Astrocyte (in vitro differentiated cells and primary cell): Measurements from ENCODE around the gene DPH2. TPM values are rescaled to one million over a fixed set of nuclear protein-coding genes. Genes with fewer than 3 reads are reported as not detected.

Experiments used
- DNase-seq: peaks from one replicate; pipeline ENCODE4 v3.0.0-alpha.2; 2010; ENCODE audit warnings: low read depth
- FAIRE-seq: peaks from 2 replicates; lab custom pipeline; 2011; peaks lifted over from hg19 to GRCh38; lab: Jason Lieb, UNC
- H2AFZ ChIP-seq: 2 replicates; pipeline ENCODE4 v1.6.0; 2012; ENCODE audit warnings: low read depth, low read length, inconsistent platforms
- H3K27ac ChIP-seq: 2 replicates; pipeline ENCODE4 v1.5.1; 2011; ENCODE audit warnings: low read depth, low read length, inconsistent platforms
- H3K27me3 ChIP-seq: 2 replicates; pipeline ENCODE4 v1.6.0; 2011; ENCODE audit warnings: low read length, inconsistent platforms; ENCODE audit not compliant: insufficient read depth
- H3K36me3 ChIP-seq: 2 replicates; pipeline ENCODE4 v1.5.1; 2011; ENCODE audit warnings: low read length, inconsistent platforms; ENCODE audit not compliant: insufficient read depth
- H3K4me1 ChIP-seq: 2 replicates; pipeline ENCODE4 v1.5.1; 2011; ENCODE audit warnings: low read length, inconsistent platforms; ENCODE audit not compliant: insufficient read depth
- H3K4me2 ChIP-seq: 2 replicates; pipeline ENCODE4 v1.6.0; 2012; ENCODE audit warnings: low read length, inconsistent platforms
- H3K4me3 ChIP-seq: 2 replicates; pipeline ENCODE4 v1.5.1; 2011; ENCODE audit warnings: low read depth, mild to moderate bottlenecking, low read length, inconsistent platforms; ENCODE audit not compliant: insufficient read depth
- H3K79me2 ChIP-seq: 2 replicates; pipeline ENCODE4 v1.6.0; 2012; ENCODE audit warnings: mild to moderate bottlenecking, low read length, inconsistent platforms; ENCODE audit not compliant: insufficient read depth
- H3K9ac ChIP-seq: 2 replicates; pipeline ENCODE4 v1.6.0; 2012; ENCODE audit warnings: mild to moderate bottlenecking, low read length, inconsistent platforms
- H3K9me3 ChIP-seq: 2 replicates; pipeline ENCODE4 v1.5.1; 2012; ENCODE audit warnings: low read depth, mild to moderate bottlenecking, low read length, inconsistent platforms; ENCODE audit not compliant: insufficient read depth
- H4K20me1 ChIP-seq: 2 replicates; pipeline ENCODE4 v1.6.0; 2012; ENCODE audit warnings: low read length, inconsistent platforms; ENCODE audit not compliant: insufficient read depth
- H3K27ac Mint-ChIP-seq: one replicate; pipeline ENCODE4 v1.8.0; 2021; ENCODE audit warnings: mild to moderate bottlenecking, mixed read lengths; ENCODE audit not compliant: unreplicated experiment
- H3K27me3 Mint-ChIP-seq: one replicate; pipeline ENCODE4 v1.8.0; 2021; ENCODE audit warnings: low read depth, mixed read lengths; ENCODE audit not compliant: unreplicated experiment
- H3K36me3 Mint-ChIP-seq: one replicate; pipeline ENCODE4 v1.8.0; 2021; ENCODE audit warnings: low read depth, mixed read lengths; ENCODE audit not compliant: unreplicated experiment
- H3K4me1 Mint-ChIP-seq: one replicate; pipeline ENCODE4 v1.8.0; 2021; ENCODE audit warnings: low read depth, mixed read lengths; ENCODE audit not compliant: unreplicated experiment
- H3K4me3 Mint-ChIP-seq: one replicate; pipeline ENCODE4 v1.8.0; 2021; ENCODE audit warnings: mild to moderate bottlenecking, moderate library complexity, mixed read lengths; ENCODE audit not compliant: unreplicated experiment
- H3K9me3 Mint-ChIP-seq: one replicate; pipeline ENCODE4 v1.8.0; 2021; ENCODE audit warnings: mild to moderate bottlenecking, mixed read lengths; ENCODE audit not compliant: unreplicated experiment
- EZH2 ChIP-seq: IDR thresholded peaks from 2 replicates; pipeline ENCODE4 v1.6.1; 2012; ENCODE audit warnings: mild to moderate bottlenecking, low read length, inconsistent platforms; ENCODE audit not compliant: insufficient read depth
- total RNA-seq: library from RNA; stranded (reverse); gene quantifications from 2 replicates; pipeline ENCODE4 v1.2.1, GENCODE V29; 2021
- TF ChIP-seq, protein P1 (sequence below): IDR thresholded peaks from 2 replicates; pipeline ENCODE4 v1.5.1; 2011; ENCODE audit warnings: low read depth, mild to moderate bottlenecking, inconsistent platforms, low read length, moderate library complexity; ENCODE audit not compliant: insufficient read depth

The DPH2 gene
- total RNA-seq, 1 donor from 2014 or later, result 31.6 TPM

DNA sequence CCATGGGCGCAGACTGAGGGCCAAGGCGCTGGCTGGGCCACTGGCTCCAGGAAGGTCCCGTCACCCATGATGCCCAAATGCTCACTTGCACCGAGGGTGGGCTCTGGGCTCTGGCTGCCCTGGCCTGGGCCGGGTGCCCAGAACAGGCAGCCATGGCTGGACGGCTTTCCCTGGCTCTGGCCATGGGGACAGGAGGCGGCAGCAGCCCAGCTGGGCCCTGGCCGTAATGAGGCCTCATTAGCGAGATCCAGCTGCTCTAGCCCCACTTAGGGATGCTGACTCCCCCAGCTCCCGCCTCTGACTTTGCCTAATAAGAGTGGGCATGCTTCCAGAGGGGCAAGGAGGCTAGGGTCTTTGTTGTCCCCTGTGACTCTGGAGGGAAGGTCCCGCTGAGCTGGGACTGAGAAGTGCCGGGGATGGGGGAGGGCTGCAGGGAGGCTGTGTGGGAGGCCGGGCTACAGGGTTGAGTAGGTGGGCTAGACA lies 49.7 kb downstream of the DPH2 start:
- no peaks in the 10 kb centered on the region for H3K27me3 Mint-ChIP-seq
- no peaks in the 10 kb centered on the region for H3K4me1 Mint-ChIP-seq
- no peaks in the 10 kb centered on the region for H3K79me2 ChIP-seq
- H3K9ac ChIP-seq, result no peak overlapping the region
- H3K4me3 ChIP-seq, result no peak overlapping the region
- no peaks in the 10 kb centered on the region for H3K27me3 ChIP-seq
- no peak for TF ChIP-seq EZH2
- TF ChIP-seq, protein P1, sequence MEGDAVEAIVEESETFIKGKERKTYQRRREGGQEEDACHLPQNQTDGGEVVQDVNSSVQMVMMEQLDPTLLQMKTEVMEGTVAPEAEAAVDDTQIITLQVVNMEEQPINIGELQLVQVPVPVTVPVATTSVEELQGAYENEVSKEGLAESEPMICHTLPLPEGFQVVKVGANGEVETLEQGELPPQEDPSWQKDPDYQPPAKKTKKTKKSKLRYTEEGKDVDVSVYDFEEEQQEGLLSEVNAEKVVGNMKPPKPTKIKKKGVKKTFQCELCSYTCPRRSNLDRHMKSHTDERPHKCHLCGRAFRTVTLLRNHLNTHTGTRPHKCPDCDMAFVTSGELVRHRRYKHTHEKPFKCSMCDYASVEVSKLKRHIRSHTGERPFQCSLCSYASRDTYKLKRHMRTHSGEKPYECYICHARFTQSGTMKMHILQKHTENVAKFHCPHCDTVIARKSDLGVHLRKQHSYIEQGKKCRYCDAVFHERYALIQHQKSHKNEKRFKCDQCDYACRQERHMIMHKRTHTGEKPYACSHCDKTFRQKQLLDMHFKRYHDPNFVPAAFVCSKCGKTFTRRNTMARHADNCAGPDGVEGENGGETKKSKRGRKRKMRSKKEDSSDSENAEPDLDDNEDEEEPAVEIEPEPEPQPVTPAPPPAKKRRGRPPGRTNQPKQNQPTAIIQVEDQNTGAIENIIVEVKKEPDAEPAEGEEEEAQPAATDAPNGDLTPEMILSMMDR, result no peak
- H3K4me1 ChIP-seq, result no peaks in the 10 kb centered on the region
- no peak overlapping the region for H3K4me3 Mint-ChIP-seq
- no peak overlapping the region for H2AFZ ChIP-seq
- H3K36me3 Mint-ChIP-seq, result peaks cover 18% of the 10 kb centered on the region
- no peaks in the 10 kb centered on the region for H3K36me3 ChIP-seq
- DNase-seq, result no peak
- H3K27ac Mint-ChIP-seq, result no peak overlapping the region
- H3K4me2 ChIP-seq, result no peak overlapping the region
- H4K20me1 ChIP-seq, result no peaks in the 10 kb centered on the region
- H3K9me3 ChIP-seq, result no peaks in the 10 kb centered on the region
- H3K9me3 Mint-ChIP-seq, result no peaks in the 10 kb centered on the region
- no peak for FAIRE-seq
- H3K27ac ChIP-seq, result no peak overlapping the region

DNA sequence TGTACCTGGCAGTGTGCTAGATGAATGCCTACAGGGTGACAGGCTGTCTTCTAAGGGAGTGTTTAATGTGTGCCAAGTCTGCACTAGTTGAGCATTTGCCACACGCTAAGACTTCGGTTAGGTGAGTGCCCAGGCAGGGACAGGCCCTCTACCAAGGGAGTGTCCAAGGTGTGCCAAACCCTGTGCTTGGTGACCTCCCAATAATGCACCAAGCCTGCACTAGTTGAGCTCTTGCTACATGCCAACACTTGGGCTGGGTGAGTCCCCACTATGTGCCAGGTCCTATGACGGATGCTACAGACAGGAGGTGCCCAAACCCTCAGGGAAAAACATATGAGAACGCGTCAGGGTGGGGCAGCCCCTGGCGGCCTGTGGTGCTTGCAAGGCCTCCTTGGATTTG lies 50.7 kb downstream of the DPH2 start:
- no peak overlapping the region for H3K4me2 ChIP-seq
- H2AFZ ChIP-seq, result no peak overlapping the region
- Mint-ChIP-seq H3K27ac (no peak overlapping the region), H3K4me1 (no peaks in the 10 kb centered on the region), H3K27me3 (peaks cover 5% of the 10 kb centered on the region), H3K9me3 (no peaks in the 10 kb centered on the region), H3K36me3 (peaks cover 23% of the 10 kb centered on the region), H3K4me3 (no peak overlapping the region)
- no peak overlapping the region for H3K27ac ChIP-seq
- H3K36me3 ChIP-seq, result no peaks in the 10 kb centered on the region
- H3K27me3 ChIP-seq, result no peaks in the 10 kb centered on the region
- DNase-seq, result no peak
- H3K9ac ChIP-seq, result no peak overlapping the region
- no peaks in the 10 kb centered on the region for H3K79me2 ChIP-seq
- TF ChIP-seq, protein P1, result no peak
- TF ChIP-seq EZH2, result no peak
- H3K4me1 ChIP-seq, result no peaks in the 10 kb centered on the region
- FAIRE-seq, result no peak
- H3K4me3 ChIP-seq, result no peak overlapping the region
- no peaks in the 10 kb centered on the region for H3K9me3 ChIP-seq
- no peaks in the 10 kb centered on the region for H4K20me1 ChIP-seq

DNA sequence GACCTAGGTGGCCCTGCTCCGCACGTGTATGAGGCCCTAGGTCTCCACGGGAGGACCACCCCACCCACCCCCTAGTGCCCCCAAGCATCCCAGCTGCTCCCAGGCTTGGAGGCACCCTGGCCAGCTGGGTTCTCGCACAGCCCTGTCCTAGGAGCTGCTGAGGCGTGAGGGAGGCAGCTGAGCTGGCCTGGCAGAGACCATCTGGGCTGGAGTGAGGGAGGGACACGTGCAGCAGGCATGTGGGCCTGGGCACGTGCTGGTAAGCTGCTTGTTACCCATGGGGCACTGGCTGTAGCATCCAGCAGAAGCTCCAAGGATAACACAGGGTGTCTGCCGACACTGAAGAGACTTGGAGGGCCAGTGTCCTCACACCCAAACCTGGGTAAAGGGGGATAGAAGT lies 51.3 kb downstream of the DPH2 start:
- TF ChIP-seq, protein P1, result no peak
- TF ChIP-seq EZH2, result no peak
- Histone ChIP-seq H4K20me1 (no peaks in the 10 kb centered on the region), H3K4me1 (no peaks in the 10 kb centered on the region), H3K79me2 (no peaks in the 10 kb centered on the region), H3K36me3 (no peaks in the 10 kb centered on the region), H3K9ac (no peak overlapping the region), H3K9me3 (no peaks in the 10 kb centered on the region), H3K27me3 (no peaks in the 10 kb centered on the region), H3K4me2 (no peak overlapping the region), H3K4me3 (no peak overlapping the region), H2AFZ (no peak overlapping the region), H3K27ac (no peak overlapping the region)
- DNase-seq (no peak), FAIRE-seq (no peak)
- Mint-ChIP-seq H3K36me3 (peaks cover 23% of the 10 kb centered on the region), H3K9me3 (no peaks in the 10 kb centered on the region), H3K4me1 (no peaks in the 10 kb centered on the region), H3K4me3 (no peak overlapping the region), H3K27me3 (peaks cover 5% of the 10 kb centered on the region), H3K27ac (no peak overlapping the region)
